ENCODE results near the gene SATB2. TPM values are rescaled to one million over a fixed set of nuclear protein-coding genes. Genes with fewer than 3 reads are reported as not detected.

Gene SATB2
- total RNA-seq, 3 donors from 2014 or later = 125 to 328 (median 183) TPM

DNA sequence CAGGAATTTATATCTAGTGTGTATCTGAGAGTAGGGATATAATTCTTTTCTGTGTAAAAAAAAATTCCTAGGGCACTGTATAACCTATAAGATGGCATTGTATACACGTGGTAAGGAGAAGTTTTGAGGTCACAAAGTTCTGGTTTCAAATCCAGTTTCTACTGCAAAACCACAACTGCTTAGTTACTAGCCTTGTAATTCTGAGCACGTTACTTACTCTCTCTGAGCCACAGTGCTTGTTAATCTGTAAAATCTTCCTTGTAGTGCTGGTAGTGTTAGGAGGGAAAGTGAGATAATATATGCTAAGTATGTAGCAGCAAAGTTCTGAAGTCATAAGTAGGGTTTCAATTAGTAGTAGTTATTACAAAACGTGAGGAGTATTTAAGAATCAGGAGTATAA, 175.4 kb downstream of the SATB2 start:
- no peak for ATAC-seq
- H3K36me3 ChIP-seq (ENCODE audit: low read depth) = no peaks in the 10 kb centered on the region
- no peaks in the 10 kb centered on the region for H3K9me3 ChIP-seq
- TF ChIP-seq, protein P1, sequence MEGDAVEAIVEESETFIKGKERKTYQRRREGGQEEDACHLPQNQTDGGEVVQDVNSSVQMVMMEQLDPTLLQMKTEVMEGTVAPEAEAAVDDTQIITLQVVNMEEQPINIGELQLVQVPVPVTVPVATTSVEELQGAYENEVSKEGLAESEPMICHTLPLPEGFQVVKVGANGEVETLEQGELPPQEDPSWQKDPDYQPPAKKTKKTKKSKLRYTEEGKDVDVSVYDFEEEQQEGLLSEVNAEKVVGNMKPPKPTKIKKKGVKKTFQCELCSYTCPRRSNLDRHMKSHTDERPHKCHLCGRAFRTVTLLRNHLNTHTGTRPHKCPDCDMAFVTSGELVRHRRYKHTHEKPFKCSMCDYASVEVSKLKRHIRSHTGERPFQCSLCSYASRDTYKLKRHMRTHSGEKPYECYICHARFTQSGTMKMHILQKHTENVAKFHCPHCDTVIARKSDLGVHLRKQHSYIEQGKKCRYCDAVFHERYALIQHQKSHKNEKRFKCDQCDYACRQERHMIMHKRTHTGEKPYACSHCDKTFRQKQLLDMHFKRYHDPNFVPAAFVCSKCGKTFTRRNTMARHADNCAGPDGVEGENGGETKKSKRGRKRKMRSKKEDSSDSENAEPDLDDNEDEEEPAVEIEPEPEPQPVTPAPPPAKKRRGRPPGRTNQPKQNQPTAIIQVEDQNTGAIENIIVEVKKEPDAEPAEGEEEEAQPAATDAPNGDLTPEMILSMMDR (IDR thresholded peaks at IDR 0.05) = no peak
- no peak for DNase-seq
- no peaks in the 10 kb centered on the region for H3K4me1 ChIP-seq (ENCODE audit: low read depth)
- intact Hi-C loops (cut with DNase I, micrococcal nuclease) = no loop called here
- no peak overlapping the region for H3K4me3 ChIP-seq

DNA sequence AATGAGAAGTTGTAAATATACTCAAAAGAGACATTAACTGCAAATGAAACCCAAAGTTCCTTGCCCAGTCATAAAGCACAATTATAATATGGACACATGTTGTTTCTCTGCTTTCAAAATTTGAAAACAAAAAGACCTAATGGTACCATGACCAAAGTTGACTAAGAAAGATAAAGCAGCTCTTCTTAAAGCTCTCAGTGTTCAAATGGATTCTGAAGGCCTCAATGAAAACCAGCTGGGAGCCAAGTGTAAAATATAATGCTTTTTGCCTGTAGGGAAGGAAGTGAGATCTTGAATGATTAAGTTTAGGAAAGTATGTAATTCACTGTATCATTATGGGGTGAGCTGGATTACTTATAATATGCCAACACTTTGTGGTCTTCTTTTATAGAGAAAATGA, 178.6 kb downstream of the SATB2 start:
- no peaks in the 10 kb centered on the region for H3K36me3 ChIP-seq (ENCODE audit: low read depth)
- DNase-seq (no peak), ATAC-seq (no peak)
- H3K9me3 ChIP-seq = no peaks in the 10 kb centered on the region
- intact Hi-C loops (cut with DNase I, micrococcal nuclease) = no loop called here
- TF ChIP-seq, protein P1 (IDR thresholded peaks at IDR 0.05) = no peak
- no peaks in the 10 kb centered on the region for H3K4me1 ChIP-seq (ENCODE audit: low read depth)
- no peak overlapping the region for H3K4me3 ChIP-seq

- no peak overlapping the region for H3K4me3 ChIP-seq
- no peak for ATAC-seq
- intact Hi-C loops (cut with DNase I, micrococcal nuclease) = no loop called here
Observed at GRCh38 chr2:199278099-199278498, 179.6 kb downstream of the SATB2 start.

DNA sequence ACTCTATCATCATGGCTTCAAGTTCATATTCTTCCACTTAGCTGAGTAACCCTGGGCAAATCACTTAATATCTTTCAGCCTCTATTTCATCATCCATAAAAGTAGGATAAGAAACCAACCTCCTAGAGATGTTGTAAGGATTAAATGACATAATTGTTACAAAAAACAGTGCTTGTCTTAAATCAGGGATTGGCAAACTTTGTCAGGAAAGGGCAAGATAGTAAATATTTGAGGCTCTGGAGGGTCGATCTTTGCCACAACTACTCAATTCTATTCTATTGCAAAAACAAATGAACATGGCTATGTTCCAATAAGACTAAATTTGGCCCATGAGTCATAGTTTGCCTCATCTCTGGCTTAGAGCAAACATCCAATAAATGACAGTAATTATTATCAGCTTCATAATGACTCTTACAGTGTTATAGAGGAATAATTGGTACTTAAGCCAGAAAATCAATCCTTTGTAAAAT, 184.7 kb downstream of the SATB2 start:
- DNase-seq = no peak
- ATAC-seq = no peak
- Histone ChIP-seq H3K36me3 (ENCODE audit: low read depth) (no peaks in the 10 kb centered on the region), H3K9me3 (no peaks in the 10 kb centered on the region), H3K4me1 (ENCODE audit: low read depth) (no peaks in the 10 kb centered on the region), H3K4me3 (no peak overlapping the region)
- intact Hi-C loops (cut with DNase I, micrococcal nuclease) = no loop called here
- TF ChIP-seq, protein P1 (IDR thresholded peaks at IDR 0.05) = no peak

More at GRCh38 chr2:199278099-199278498, 179.6 kb downstream of the SATB2 start:
- H3K4me1 ChIP-seq (ENCODE audit: low read depth) = no peaks in the 10 kb centered on the region
- H3K9me3 ChIP-seq = no peaks in the 10 kb centered on the region
- TF ChIP-seq, protein P1 (IDR thresholded peaks at IDR 0.05) = no peak
- no peak for DNase-seq
- H3K36me3 ChIP-seq (ENCODE audit: low read depth) = no peaks in the 10 kb centered on the region

- ATAC-seq (no peak), DNase-seq (no peak)
- intact Hi-C loops (cut with DNase I, micrococcal nuclease) = no loop called here
- no peak overlapping the region for H3K4me3 ChIP-seq
- no peaks in the 10 kb centered on the region for H3K36me3 ChIP-seq (ENCODE audit: low read depth)
- H3K4me1 ChIP-seq (ENCODE audit: low read depth) = no peaks in the 10 kb centered on the region
- H3K9me3 ChIP-seq = peaks cover 27% of the 10 kb centered on the region
- TF ChIP-seq, protein P1 (IDR thresholded peaks at IDR 0.05) = no peak
Observed at GRCh38 chr2:199261936-199262335, 195.8 kb downstream of the SATB2 start.

GRCh38 chr2:199261239-199261638, 196.5 kb downstream of the SATB2 start:
- TF ChIP-seq, protein P1 (IDR thresholded peaks at IDR 0.05) = no peak
- Histone ChIP-seq H3K9me3 (peaks cover 27% of the 10 kb centered on the region), H3K4me1 (ENCODE audit: low read depth) (no peaks in the 10 kb centered on the region), H3K4me3 (no peak overlapping the region), H3K36me3 (ENCODE audit: low read depth) (no peaks in the 10 kb centered on the region)
- DNase-seq (no peak), ATAC-seq (no peak)
- intact Hi-C loops (cut with DNase I, micrococcal nuclease) = no loop called here
